GM12873 (cell line): ENCODE results near the gene ZNF367.

Experiments used
- CTCF ChIP-seq: IDR thresholded peaks from 2 replicates; pipeline ENCODE4 v1.5.1; 2012; ENCODE audit warnings: low read depth, mild to moderate bottlenecking, moderate library complexity, low read length, control low read depth; ENCODE audit not compliant: insufficient read depth; ENCODE audit errors: missing control alignments

The ZNF367 gene

DNA sequence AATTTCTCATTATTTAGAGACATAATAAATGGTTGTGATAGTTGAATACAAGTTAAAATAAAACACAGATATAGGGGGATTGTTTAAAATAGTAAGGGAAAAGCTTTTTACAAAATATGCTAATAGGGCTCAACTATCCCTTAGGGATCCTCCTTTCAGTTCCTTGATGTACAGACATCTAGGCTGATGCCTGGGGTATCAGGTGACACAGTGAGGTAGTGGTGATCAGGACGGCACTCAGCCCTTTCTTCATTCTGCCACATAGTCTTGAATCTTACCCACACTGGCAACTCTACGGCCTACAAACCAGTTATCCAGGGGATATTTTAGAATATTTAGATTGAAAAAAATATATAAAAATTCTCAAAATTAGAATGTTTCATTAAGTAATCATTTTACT is 22.2 kb downstream of the ZNF367 start:
- no peak for TF ChIP-seq CTCF

DNA sequence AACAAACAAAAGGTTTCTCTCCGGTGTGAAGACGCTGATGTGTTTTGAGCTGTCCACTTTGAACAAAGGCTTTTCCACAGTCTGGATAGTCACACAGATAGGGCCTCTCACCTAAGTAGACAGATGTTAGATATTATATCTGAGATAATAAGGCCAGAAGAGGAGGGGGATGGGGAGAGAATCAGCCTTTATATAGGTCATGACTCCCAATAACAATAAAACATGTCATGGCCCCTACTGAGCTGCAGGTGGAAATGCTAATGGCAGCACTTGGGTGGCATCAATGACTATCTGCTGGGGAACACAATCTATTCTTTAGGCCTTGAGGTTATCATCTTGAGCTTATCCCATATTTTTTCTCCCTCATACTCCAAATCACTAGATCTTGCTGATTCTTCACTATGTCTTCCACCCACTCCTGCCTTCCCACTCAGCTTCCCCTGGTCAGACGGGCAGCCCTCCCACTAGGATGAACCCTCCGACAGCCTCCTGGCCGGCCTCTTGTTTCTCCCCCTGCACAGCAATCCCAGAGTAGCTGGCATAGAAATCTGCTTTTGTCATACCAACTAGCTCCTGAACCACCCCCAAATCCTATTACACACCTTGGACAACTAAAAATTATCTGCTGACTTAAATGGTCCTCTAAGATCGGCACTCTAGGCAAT is 23.2 kb downstream of the ZNF367 start:
- TF ChIP-seq CTCF: no peak

DNA sequence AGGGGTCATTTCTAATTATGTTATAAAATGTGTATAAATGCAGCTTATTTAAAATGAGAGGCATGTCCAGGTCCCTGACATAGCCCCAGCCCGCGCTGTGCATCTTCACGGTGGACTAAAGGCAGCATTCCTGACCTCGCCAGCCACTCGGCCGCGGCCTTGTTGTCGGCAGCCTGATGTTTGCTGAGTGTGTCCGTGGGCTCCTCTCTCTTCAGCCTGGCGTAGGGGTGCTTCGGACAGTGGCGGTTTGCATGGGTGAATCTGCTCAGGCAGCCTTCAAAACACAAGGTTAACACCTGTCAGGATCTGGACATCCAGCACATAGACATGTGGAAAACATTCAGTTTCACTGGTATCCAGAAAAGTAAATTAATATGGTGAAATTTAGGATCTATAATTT is 25.9 kb downstream of the ZNF367 start:
- no peak for TF ChIP-seq CTCF

GRCh38 chr9:96391021-96391765 is 27.0 kb downstream of the ZNF367 start:
- no peak for TF ChIP-seq CTCF

DNA sequence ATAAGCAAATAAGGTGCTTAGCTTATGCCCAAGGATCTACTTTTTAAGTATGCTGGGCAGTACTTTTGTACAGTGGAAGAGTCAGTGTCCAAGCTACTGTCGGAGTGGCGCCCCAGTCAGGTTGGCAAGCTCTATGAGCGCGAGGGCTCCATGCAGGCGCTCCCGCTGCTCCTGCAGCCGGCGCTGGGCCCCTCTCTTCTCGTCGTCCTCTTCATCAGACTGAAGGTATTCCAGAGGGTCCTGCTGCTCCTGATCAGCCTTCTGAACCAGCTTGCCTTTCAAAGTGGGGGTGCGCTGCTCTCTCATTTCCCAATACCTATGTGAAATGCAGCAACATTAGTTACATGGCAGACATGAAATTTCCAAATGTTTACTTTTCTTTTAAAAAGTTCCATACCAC is 30.0 kb downstream of the ZNF367 start:
- TF ChIP-seq CTCF: no peak

- no peak for TF ChIP-seq CTCF
These were observed 32.0 kb downstream of the ZNF367 start for GRCh38 chr9:96386157-96386556.

- TF ChIP-seq CTCF: no peak
These were observed 34.8 kb downstream of the ZNF367 start, which contains the start of gene SLC35D2 for GRCh38 chr9:96383165-96383942. SLC35D2 (minus strand) TSS chr9:96383711; CDS start chr9:96383634, 77 bp downstream.
